Adipocyte (in vitro differentiated cells): ENCODE data around the gene NUCB1.

Source experiments
- DNase-seq: peaks from one replicate; pipeline ENCODE4 v3.0.0-alpha.2; 2015; ENCODE audit warnings: low read depth
- H3K27me3 ChIP-seq: replicated peaks from 2 replicates; pipeline ENCODE4 v1.7.0; 2013; ENCODE audit warnings: mild to moderate bottlenecking, low read length, moderate library complexity; ENCODE audit not compliant: control insufficient read depth, insufficient read depth
- H3K36me3 ChIP-seq: 2 replicates; pipeline ENCODE4 v1.7.0; 2013; ENCODE audit warnings: low read length, mild to moderate bottlenecking, moderate library complexity; ENCODE audit not compliant: control insufficient read depth, insufficient read depth, severe bottlenecking
- H3K4me1 ChIP-seq: 2 replicates; pipeline ENCODE4 v1.7.0; 2013; ENCODE audit warnings: mild to moderate bottlenecking, low read length, moderate library complexity; ENCODE audit not compliant: control insufficient read depth, insufficient read depth
- H3K4me3 ChIP-seq: 2 replicates; pipeline ENCODE4 v1.7.0; 2013; ENCODE audit warnings: mild to moderate bottlenecking, low read length, moderate library complexity
- H3K9ac ChIP-seq: 2 replicates; pipeline ENCODE4 v1.7.0; 2013; ENCODE audit warnings: mild to moderate bottlenecking, low read length, moderate library complexity
- H3K9me3 ChIP-seq: 2 replicates; pipeline ENCODE4 v1.7.0; 2013; ENCODE audit warnings: mild to moderate bottlenecking, low read length, moderate library complexity; ENCODE audit not compliant: control insufficient read depth

Gene NUCB1

DNA sequence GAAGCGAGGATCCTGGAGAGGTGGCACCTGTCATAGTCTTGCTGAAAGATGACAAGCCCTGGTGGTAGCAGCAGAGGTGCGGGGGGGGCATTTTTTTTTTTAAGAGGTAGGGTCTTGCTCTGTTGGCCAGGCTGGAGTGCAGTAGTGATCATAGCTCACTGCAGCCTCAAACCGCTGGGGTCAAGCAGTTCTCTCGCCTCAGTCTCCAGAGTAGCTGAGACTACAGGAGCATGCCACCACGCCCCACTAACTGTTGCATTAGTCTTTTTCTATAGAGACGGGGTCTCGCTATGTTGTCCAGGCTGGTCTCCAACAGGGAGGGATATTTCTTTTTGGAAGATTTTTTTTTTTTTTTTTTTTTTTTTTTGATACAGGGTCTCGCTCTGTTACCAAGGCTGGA is 57.9 kb downstream of the NUCB1 start:
- H3K9me3 ChIP-seq = no peaks in the 10 kb centered on the region
- H3K9ac ChIP-seq = no peak overlapping the region

GRCh38 chr19:48959341-48960239 is 59.5 kb downstream of the NUCB1 start:
- Histone ChIP-seq H3K36me3 (peaks cover 15% of the 10 kb centered on the region), H3K9ac (no peak overlapping the region), H3K4me3 (no peak overlapping the region), H3K9me3 (no peaks in the 10 kb centered on the region), H3K4me1 (peaks cover 38% of the 10 kb centered on the region), H3K27me3 (no peaks in the 10 kb centered on the region)
- no peak for DNase-seq

More for the DNA sequence above, 57.9 kb downstream of the NUCB1 start:
- no peak for DNase-seq
- H3K4me3 ChIP-seq = no peak overlapping the region
- peaks cover 26% of the 10 kb centered on the region for H3K4me1 ChIP-seq
- peaks cover 15% of the 10 kb centered on the region for H3K36me3 ChIP-seq
- no peaks in the 10 kb centered on the region for H3K27me3 ChIP-seq

DNA sequence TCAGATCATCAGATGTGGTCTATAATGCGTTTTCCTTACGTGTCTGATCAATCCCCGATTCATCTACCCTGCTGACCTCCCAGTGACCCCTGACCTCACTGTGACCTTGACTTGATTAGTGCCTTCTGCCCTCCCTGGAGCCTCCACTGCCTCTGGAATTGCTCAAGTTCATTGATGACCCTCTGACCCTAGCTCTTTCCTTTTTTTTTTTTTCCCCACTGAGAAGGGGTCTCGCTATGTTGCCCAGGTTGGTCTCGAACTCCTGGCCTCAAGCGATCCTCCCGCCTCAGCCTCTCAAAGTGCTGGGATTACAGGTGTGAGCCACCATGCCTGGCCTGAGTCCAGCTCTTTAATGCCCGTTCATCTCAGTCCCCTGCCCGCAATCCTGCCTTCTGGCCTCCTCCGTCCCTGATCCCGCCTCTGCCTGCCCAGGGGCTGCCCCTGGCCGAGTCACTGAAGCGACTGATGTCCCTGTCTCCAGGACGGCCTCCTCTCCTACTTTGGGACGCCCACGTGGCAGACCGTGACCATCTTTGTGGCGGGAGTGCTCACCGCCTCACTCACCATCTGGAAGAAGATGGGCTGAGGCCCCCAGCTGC is 61.0 kb downstream of the NUCB1 start:
- H3K36me3 ChIP-seq = peaks cover 16% of the 10 kb centered on the region
- H3K27me3 ChIP-seq = no peaks in the 10 kb centered on the region
- no peak overlapping the region for H3K4me3 ChIP-seq
- H3K9ac ChIP-seq = no peak overlapping the region
- DNase-seq = no peak
- H3K9me3 ChIP-seq = no peaks in the 10 kb centered on the region
- H3K4me1 ChIP-seq = peaks cover 30% of the 10 kb centered on the region

GRCh38 chr19:48961673-48962028 is 61.5 kb downstream of the NUCB1 start:
- no peaks in the 10 kb centered on the region for H3K27me3 ChIP-seq
- H3K36me3 ChIP-seq = peaks cover 18% of the 10 kb centered on the region
- H3K4me3 ChIP-seq = no peak overlapping the region
- no peak overlapping the region for H3K9ac ChIP-seq
- peaks cover 27% of the 10 kb centered on the region for H3K4me1 ChIP-seq
- no peaks in the 10 kb centered on the region for H3K9me3 ChIP-seq
- no peak for DNase-seq

- H3K4me1 ChIP-seq = peaks cover 31% of the 10 kb centered on the region
- no peak overlapping the region for H3K4me3 ChIP-seq
- DNase-seq = peak; percentile 33
- peak overlapping the region; percentile 37 for H3K9ac ChIP-seq
- peaks cover 22% of the 10 kb centered on the region for H3K36me3 ChIP-seq
- no peaks in the 10 kb centered on the region for H3K9me3 ChIP-seq
- H3K27me3 ChIP-seq = no peaks in the 10 kb centered on the region
Observed at GRCh38 chr19:48962029-48962848, 62.1 kb downstream of the NUCB1 start.

DNA sequence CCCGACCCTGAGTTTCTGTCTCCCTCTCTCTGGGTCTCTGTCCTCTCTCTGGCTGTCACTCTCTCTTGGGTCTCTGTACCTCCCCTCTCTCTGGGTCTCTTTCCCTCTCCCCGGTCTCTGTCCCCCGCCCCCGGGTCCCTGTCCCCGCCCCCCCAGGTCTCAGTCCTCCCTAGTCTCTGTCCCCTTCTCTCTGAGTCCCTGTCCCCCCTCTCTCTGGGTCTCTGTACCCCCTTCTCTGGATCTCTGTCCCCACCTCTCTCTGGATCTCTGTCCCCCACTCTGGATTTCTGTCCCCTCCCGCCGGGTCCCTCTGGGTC is 62.7 kb downstream of the NUCB1 start:
- Histone ChIP-seq H3K27me3 (no peaks in the 10 kb centered on the region), H3K9ac (peak overlapping the region; percentile 37), H3K4me3 (no peak overlapping the region), H3K9me3 (no peaks in the 10 kb centered on the region), H3K36me3 (peaks cover 22% of the 10 kb centered on the region), H3K4me1 (peaks cover 37% of the 10 kb centered on the region)
- no peak for DNase-seq

- no peaks in the 10 kb centered on the region for H3K27me3 ChIP-seq
- H3K4me1 ChIP-seq = peaks cover 45% of the 10 kb centered on the region
- peak overlapping the region; percentile 74 for H3K4me3 ChIP-seq
- peak; percentile 81 for DNase-seq
- H3K9ac ChIP-seq = peak overlapping the region; percentile 90
- no peaks in the 10 kb centered on the region for H3K9me3 ChIP-seq
- peaks cover 25% of the 10 kb centered on the region for H3K36me3 ChIP-seq
Observed at GRCh38 chr19:48963371-48964204, 63.5 kb downstream of the NUCB1 start.

DNA sequence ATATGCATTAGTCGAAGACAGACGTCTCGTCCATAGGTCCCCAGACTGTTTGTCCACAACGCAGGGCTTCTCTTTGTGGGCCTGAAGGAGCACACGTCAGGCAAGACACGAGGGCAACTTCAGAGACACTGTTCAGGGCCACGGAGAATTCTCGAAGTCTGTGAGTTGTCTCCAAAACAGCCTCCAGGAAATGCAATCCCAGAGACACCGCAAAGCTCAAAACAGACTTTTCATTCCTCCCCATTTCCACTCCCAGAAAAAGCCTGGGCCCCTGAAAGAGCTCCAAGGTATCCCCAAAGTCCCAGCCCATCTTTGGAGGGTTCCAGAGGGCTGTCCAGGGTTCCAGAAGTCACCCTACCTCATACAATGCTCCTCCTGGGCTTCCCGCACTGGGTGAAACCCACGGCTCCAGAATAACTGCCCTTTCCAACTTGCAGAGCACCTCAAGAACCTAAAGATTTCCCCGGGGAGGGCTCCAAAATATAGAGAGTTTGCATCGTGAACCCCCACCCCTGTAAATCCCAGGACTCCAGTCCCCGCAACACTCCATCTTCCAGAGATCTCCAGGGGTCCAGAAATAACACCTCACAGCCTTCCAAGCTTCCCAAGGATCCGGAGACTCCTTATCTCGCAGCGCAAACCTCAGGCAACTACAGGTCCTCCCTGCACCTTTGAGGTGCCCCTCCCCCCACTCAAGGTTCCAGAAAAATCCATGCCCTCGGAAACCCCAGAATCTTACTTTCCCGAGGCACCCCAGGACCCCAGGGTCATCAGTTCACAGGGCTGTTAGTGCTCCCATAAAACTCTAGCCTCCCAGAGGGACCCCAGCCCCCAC is 64.3 kb downstream of the NUCB1 start:
- H3K4me3 ChIP-seq = peak overlapping the region; percentile 74
- H3K9me3 ChIP-seq = no peaks in the 10 kb centered on the region
- peak overlapping the region; percentile 90 for H3K9ac ChIP-seq
- H3K4me1 ChIP-seq = peaks cover 53% of the 10 kb centered on the region
- peaks cover 34% of the 10 kb centered on the region for H3K36me3 ChIP-seq
- H3K27me3 ChIP-seq = no peaks in the 10 kb centered on the region
- peak; percentile 61 for DNase-seq

GRCh38 chr19:48965040-48965805 is 65.1 kb downstream of the NUCB1 start, which contains the start of gene FTL:
Gene FTL, plus strand, starts transcription at chr19:48965309. Its CDS starts 199 bp downstream, at chr19:48965508.
- peak within 1 kb of the TSS; percentile 95 for H3K9ac ChIP-seq
- H3K9me3 ChIP-seq = no peaks in the 10 kb centered on the region
- DNase-seq = peak; percentile 98
- H3K36me3 ChIP-seq = peaks cover 42% of the 10 kb centered on the region
- no peaks in the 10 kb centered on the region for H3K27me3 ChIP-seq
- H3K4me1 ChIP-seq = peaks cover 55% of the 10 kb centered on the region
- peak within 1 kb of the TSS; percentile 91 for H3K4me3 ChIP-seq
